Activated CD4-positive, alpha-beta T cell treated with anti-CD3 and anti-CD28 coated beads, Interleukin-2, amount 50 U/mL, for 48 hours (primary cell): ENCODE measurements around the gene KRTAP10-4.
"Not testable (repeated sequence)": the region's sequence is repeated elsewhere in the genome, so short reads cannot be mapped to it uniquely, and the experiment has no call there.

Experiments used
- DNase-seq, 2 experiments: peaks; one replicate each; pipeline ENCODE4 v3.0.0-alpha.2; 2020

The KRTAP10-4 gene

GRCh38 chr21:44558695-44559094 lies 14.8 kb upstream of the KRTAP10-4 start, which contains the start of gene KRTAP10-3:
KRTAP10-3 (minus strand) TSS chr21:44558795; CDS start chr21:44558715, 80 bp downstream.
- no peak for DNase-seq

- DNase-seq, result no peak
Measured at GRCh38 chr21:44564099-44564498, 9.4 kb upstream of the KRTAP10-4 start.

- no peak for DNase-seq
Measured at GRCh38 chr21:44564886-44565598, 8.5 kb upstream of the KRTAP10-4 start.

DNA sequence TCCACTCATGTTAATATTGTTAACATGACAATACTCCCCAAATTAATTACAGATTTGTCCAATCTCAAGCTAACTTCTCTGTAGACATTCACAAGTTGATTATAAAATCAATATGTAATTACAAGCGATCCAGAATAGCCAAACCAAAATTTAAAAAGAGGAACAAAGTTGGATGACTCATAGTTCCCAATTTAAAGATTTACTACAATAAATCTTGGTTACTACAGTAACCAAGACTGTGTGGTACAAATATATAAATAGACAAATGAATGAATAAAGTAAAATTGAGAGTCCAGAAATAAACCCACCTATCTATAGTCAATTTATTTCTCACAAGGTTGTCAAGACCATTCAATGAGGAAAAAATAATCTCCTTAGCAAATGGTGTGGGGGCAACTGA lies 7.1 kb upstream of the KRTAP10-4 start:
- no peak for DNase-seq

DNA sequence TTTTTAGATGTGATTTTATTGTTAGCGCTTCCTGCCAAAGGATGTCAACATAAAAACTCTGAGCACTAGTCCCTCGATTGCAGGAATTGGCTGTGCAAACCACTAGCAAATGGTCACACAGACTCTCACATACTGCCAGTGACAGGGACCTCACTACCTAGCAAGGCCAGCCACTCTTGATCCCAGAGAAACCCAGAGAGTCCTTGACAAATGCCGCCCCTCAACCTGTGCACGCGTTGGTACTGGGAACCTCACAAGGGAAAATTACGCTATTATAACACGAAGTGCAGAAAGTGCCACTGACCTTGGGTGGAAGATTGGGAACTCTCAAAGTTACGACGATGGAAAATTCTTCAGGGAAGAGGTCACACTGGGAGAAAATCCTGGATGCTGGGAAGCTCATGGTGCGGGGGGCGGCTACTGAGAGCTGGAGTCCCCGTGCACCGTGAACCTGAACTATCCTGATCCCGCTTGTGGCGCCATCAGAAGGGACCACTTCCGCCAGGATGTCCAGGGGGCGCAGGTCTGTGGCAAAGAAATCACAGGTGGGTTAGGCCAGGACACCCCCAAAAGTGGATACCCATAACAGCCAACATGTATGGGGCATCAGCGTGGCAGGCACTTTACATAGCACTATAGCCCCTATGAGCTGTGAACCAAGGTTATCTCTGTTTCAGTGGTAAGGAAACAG lies 5.9 kb upstream of the KRTAP10-4 start:
- DNase-seq, result no peak

- no peak for DNase-seq
Measured at GRCh38 chr21:44568261-44568660, 5.3 kb upstream of the KRTAP10-4 start.

GRCh38 chr21:44568667-44569556 lies 4.6 kb upstream of the KRTAP10-4 start:
- no peak for DNase-seq

DNA sequence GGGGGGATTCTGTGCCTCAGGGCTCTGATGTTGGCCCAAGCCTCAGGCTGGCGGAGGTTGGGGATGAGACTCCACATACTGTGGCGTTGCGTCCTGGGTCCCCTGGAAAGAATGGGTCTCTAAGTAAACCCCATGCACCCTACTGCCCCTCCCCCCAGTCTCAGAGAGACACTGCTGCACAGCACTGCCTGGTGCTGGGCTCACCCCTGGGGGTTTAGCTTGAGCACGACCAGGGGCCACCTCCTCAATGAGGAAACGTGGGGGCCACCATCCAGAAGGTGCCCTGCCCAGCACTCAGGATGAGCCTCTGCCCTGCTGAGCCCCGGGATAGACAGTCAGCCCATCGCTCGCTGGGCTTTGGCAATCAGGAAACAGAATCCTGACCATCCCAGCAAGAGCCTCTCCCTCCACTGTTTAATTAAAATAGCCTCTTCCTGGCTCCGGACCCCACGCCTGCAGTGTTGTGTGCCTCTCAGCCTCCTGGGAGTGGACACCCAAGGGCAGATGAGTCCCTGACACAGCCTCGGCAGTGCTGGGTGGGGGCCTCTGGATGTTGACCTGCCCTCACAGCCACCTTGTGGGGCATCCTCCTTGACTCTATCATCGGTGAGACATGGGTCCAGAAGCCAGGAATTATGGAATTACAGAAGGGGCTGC lies 3.5 kb upstream of the KRTAP10-4 start:
- no peak for DNase-seq

DNA sequence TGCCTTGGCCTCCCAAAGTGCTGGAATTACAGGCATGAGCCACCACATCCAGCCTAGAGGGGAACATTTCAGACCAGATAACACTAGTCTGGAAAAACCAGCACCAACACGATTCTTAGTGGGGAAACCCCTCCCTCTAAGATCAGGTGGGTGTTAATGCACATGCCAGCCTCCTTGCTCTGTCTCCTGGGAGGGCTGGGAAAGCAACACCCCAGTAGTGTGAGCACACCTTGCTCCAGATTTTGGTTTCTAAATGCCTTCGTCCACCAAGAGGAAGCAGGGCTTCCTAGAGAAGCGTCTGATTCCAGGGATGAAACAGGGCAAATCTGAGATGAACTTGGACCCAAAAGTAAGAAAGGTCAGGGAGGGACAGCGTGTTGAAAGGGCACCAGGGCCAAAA lies 2.2 kb upstream of the KRTAP10-4 start:
- no peak for DNase-seq

DNA sequence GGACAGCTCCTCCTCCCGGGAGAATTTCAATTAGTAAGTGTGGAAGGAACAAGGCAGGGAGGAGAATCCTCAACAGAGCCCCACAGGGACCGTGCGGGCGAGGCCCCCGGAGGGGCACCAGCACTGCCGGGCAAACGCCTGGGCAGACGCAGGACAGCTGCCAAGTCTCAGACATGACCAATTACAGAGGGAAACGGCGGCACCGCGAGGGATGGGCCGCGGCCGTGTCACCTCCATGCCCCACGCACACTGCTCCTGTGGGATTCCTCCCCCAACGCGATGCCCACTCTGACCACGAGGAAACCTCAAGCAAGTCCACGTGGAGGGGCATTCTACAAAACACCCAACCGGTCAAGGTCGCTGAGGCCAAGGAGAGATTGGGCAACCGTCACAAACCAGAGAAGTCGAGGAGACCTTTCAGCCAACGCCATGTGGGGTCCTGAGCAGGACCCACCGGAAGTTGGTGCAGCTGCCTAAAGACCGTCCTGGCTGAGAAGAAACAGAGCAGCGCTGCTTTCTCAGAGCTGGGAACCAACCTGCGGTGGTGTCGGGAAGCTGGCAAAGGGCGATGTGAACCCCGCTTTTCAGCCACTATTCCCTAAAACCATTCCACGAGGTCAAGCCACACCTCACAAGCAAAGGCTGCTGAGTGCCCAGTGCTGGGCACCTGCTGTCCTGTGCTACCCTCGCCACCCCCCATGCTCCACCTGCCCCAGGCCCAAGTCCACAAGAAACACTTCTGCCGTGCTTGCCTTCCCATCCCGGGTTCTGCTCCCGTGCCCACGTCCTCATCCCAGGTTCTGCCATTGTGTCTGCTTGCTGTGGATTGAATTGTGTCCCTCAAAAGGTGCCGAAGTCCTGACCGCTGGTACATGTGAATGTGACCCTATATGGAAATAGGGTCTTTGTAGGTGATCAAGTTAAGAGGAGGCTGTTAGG lies 1.4 kb upstream of the KRTAP10-4 start:
- no peak for DNase-seq

- no peak for DNase-seq
Measured at GRCh38 chr21:44572959-44573583, 458 bp upstream of the KRTAP10-4 start.

DNA sequence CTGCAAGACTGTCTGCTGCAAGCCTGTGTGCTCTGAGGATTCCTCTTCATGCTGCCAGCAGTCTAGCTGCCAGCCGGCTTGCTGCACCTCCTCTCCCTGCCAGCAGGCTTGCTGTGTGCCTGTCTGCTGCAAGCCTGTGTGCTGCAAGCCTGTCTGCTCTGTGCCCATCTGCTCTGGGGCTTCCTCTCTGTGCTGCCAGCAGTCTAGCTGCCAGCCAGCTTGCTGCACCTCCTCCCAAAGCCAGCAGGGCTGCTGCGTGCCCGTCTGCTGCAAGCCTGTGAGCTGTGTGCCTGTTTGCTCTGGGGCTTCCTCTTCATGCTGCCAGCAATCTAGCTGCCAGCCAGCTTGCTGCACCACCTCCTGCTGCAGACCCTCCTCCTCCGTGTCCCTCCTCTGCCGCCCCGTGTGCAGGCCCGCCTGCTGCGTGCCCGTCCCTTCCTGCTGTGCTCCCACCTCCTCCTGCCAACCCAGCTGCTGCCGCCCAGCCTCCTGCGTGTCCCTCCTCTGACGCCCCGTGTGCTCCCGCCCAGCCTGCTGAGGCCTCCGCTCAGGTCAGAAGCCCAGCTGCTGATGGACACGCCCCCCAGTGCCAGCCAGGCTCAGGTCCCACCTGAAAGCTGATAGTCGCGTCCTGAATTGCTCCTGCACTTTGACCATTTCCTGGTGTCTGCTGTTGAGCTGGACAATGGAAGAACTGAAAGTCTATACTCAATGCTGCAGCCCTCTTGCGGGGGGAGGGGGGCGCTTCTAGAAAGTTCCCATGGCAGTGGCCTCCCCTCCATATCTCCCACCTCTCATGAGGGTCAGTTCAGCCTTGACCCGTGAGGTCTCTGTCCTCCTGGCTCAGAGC lies 1.2 kb downstream of the KRTAP10-4 start:
- DNase-seq, result no peak

DNA sequence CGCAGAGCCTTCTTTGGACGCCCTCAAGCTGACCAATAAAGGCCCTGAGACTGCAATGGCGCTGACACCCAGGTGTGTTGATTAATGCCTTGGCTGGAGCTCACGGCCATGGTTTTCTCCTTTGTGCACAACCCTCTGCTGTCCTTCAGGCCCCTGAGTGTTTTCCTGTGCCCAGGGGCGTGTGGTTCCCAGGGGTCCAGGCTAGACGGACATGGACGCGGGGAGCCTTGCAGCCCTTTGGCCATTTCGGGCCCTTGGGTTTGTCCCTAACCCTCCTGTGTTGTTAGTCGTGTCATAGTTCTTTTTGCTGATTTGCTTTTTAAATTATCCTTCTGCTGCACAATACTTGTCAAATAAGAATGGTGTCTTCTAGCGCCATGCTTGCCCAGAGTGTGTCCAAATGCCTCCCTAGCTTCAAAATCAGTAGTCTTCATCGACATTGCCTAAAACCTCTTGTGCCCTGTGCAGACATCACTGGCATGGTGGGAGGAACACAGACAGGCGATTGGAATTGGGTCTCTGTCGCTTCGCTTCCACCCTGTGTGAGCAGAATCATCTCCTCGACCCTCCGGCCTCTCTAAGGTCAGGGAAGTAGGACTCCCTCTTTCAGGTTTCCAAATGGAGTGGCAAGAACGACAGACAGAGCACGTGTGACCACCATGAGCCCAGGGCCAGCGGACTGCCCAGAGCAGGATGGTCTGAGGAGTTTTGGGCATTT lies 1.9 kb downstream of the KRTAP10-4 start:
- no peak for DNase-seq

GRCh38 chr21:44576025-44576420 lies 2.5 kb downstream of the KRTAP10-4 start:
- no peak for DNase-seq

GRCh38 chr21:44578371-44579055 lies 5.0 kb downstream of the KRTAP10-4 start:
- no peak for DNase-seq

DNA sequence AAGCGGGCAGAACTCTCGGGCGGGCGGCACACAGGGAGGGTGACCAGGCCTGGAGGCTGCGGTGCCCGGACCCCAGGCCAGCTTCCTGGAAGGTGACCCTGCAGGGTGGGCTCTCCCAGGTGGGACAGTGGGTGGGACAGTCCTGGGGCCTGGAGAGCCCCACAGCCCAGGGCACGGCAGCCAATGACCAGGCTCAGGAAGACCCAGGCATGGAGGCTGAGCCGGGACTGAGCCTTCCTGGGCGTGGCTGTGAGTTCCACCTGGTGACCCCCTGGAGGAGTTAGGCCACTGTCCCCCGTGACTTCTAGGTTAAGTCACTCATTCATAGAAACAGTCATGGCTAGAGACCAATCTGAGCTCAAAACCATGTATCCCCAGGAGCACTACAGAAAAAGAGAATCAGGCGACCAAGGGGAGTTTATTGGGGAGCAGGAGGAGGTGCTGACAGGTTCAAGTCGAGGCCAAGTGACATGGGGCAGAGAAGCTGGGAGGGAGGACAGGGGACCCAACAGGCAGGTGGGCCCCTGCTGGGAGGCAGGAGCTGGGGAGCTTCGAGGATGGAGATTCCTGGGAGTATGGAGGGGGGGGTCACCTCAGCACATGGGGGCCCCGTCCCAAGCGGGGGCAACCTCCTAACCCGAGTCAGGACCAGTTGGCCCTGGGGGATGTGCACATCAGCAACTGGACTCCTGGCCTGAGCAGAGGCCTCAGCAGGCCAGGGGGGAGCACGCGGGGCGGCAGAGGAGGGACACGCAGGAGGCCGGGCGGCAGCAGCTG lies 5.7 kb downstream of the KRTAP10-4 start:
- DNase-seq, result no peak

DNA sequence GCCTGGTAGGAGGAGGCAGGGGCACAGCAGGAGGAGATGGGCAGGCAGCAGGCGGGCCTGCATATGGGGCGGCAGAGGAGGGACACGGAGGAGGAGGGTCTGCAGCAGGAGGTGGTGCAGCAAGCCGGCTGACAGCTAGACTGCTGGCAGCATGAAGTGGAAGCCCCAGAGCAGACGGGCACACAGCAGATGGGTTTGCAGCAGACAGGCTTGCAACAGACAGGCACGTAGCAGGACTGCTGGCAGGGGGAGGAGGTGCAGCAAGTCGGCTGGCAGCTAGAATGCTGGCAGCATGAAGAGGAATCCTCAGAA lies 6.3 kb downstream of the KRTAP10-4 start:
- DNase-seq, result no peak

DNA sequence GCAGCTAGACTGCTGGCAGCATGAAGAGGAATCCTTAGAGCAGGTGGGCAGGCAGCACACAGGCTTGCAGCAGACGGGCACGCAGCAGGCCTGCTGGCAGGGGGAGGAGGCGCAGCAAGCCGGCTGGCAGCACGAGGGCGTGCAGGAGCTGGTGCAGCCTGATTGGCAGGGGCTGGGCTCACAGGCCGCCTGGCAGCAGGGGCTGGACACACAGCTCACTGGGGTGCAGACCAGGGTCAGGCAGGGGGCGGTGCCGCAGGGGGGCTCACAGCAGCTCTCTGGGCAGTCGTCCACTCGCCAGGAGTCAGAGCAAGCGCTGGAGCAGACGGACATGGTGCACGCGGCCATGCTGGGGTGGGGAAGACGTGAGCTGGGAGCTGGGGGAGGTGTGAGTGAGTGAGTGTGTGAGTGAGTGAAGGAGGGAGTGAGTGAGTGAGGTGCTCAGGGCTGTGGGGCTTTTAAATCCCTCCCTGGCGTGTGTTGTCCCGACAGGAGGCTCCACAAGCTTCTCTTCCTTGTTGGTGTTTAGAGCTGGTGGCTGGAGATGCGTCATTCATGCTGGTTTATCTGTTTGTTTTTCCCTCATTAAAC lies 6.8 kb downstream of the KRTAP10-4 start, which contains the start of gene KRTAP10-5:
Gene KRTAP10-5 (minus strand): TSS at position 374 of the 591 bp plus-strand sequence. CDS start 26 bp downstream, at position 348.
- DNase-seq, result not testable (repeated sequence)
